ENCODE measurements around the gene TIMM10B. TPM values are rescaled to one million over a fixed set of nuclear protein-coding genes. Genes with fewer than 3 reads are reported as not detected.
A peak's percentile ranks its signal among the peaks of the same experiment; 100 is the strongest.

Gene TIMM10B, protein sequence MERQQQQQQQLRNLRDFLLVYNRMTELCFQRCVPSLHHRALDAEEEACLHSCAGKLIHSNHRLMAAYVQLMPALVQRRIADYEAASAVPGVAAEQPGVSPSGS
- total RNA-seq (10 to 100 TPM; 13.2 to 26.9 (median 16.1) TPM), polyA plus RNA-seq (10 to 100 TPM in 1 of 2 donors, 1 to 10 TPM in 1; 9.5 to 24.1 TPM)
- long read RNA-seq, donor 1, transcript TIMM10B-201 (3 exons, 2,840 nt): major isoform, 15 of 18 reads
- long read RNA-seq, donor 1, partial matches to known transcripts: 1 of 18 reads
- long read RNA-seq, donor 1, other reads (novel, unspliced or antisense): 2 of 18 reads
- long read RNA-seq, donor 2, transcript TIMM10B-201 (3 exons, 2,840 nt): major isoform, 55 of 56 reads
- long read RNA-seq, donor 2, partial matches to known transcripts: 0 of 56 reads
- long read RNA-seq, donor 2, other reads (novel, unspliced or antisense): 0 of 56 reads
- long read RNA-seq, donor 3, transcript TIMM10B-201 (3 exons, 2,840 nt): major isoform, 18 of 18 reads
- long read RNA-seq, donor 3, partial matches to known transcripts: 0 of 18 reads
- long read RNA-seq, donor 3, other reads (novel, unspliced or antisense): 0 of 18 reads

- peak within 1 kb of the TSS; percentile 54 to 93 (median 80) for H3K4me3 ChIP-seq
- intact Hi-C loops (cut with DNase I): loop anchor here in 2 of 10 donors (5.0 to 10.0 kb wide), 2 partner anchors 64 to 96 kb away; partner anchors contain the start of gene APBB1 (in 1 of the 2)
- H3K9me3 ChIP-seq: no peaks in the 10 kb centered on the region
- H3K4me1 ChIP-seq: peaks cover 3 to 37% (median 25%) of the 10 kb centered on the region in 12 donors
- peak; percentile 99 for DNase-seq
- H3K27ac ChIP-seq: peak within 1 kb of the TSS; percentile 37 to 96 (median 90)
- 0 to 1% (median 0%) methylated on average over 32 to 66 of the region's 66 CpGs for WGBS, 4 donors
- TF ChIP-seq CTCF (IDR thresholded peaks at IDR 0.05) (no peak), POLR2A (IDR thresholded peaks at IDR 0.05) (peak; percentile 70 to 88)
- H3K36me3 ChIP-seq: peaks cover 0 to 71% (median 62%) of the 10 kb centered on the region in 9 donors
- H3K27me3 ChIP-seq: no peaks in the 10 kb centered on the region
- peak; percentile 98 to 99 (median 98) for ATAC-seq
These were observed at the start of gene TIMM10B, which contains the start of gene ARFIP2 for GRCh38 chr11:6481012-6481923. Gene TIMM10B (plus strand): TSS chr11:6481501. CDS start chr11:6481517, 16 bp downstream. Gene ARFIP2 (minus strand): TSS chr11:6481331. CDS start chr11:6480421, 910 bp downstream.

DNA sequence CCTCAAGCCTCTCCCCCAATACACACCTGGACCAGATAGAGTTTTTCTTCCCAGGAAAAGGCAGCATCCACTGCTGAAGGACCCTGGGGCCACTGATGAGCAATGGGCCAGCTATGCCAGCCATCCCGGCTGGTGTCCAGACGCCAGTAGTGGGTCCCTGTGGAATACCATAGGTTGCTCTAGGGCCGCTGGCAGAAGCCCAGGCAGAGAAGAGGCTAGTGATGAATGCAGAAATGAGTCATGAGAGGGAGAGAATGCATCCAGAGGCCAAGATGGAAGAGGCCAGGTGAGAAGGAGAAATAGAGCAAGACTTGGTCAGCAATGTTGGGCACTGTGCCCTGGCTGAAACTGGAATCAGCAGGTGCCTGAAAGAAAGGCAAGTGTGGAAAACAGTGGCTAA lies 49.4 kb upstream of the TIMM10B start:
- TF ChIP-seq POLR2A (IDR thresholded peaks at IDR 0.05) (no peak), CTCF (IDR thresholded peaks at IDR 0.05) (no peak)
- no peak for DNase-seq
- Histone ChIP-seq H3K36me3 (no peaks in the 10 kb centered on the region), H3K27ac (no peak overlapping the region), H3K27me3 (no peaks in the 10 kb centered on the region), H3K9me3 (no peaks in the 10 kb centered on the region), H3K4me1 (no peaks in the 10 kb centered on the region), H3K4me3 (no peak overlapping the region)
- peak in 1 of 4 donors; percentile 16 for ATAC-seq
- 82 to 93% (median 91%) methylated on average over 3 of the region's 3 CpGs for whole genome bisulfite sequencing, 4 donors
- intact Hi-C loops (cut with DNase I): loop anchor here in 2 of 10 donors (10.0 kb wide), 1 partner anchor 73 kb away; no protein-coding TSS in a partner anchor

DNA sequence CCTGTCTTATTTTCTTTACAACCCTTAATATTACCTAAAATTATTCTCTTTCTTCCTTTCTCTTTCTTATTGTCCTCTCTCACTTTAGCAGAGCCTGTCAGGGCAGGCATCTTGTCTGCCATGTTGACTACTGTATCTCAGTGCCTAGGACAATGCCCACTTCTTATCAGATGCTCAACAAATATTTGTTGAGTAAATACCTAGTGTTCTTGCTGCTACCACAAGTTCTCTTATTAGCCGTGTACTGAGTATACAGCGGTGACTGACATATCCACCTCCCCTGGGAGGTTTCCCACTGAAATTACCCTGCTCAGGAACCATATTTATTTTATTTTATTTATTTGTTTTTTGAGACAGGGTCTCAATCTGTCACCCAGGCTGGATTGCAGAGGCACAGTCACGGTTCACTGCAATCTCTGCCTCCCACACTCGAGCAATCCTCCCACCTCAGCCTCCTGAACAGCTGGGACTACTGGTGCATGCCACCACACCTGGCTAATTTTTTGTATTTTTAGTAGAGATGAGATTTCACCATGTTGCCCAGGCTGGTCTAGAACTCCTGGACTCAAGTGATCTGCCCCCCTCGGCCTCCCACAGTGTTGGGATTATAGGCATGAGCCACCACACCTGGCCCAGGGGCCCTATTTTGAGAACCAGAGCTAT lies 47.2 kb upstream of the TIMM10B start:
- intact Hi-C loops (cut with DNase I): loop anchor here in 2 of 10 donors (10.0 kb wide), 1 partner anchor 71 kb away; no protein-coding TSS in a partner anchor
- Histone ChIP-seq H3K27ac (no peak overlapping the region), H3K9me3 (no peaks in the 10 kb centered on the region), H3K4me1 (peaks cover 0 to 14% (median 0%) of the 10 kb centered on the region in 12 donors), H3K4me3 (no peak overlapping the region), H3K36me3 (no peaks in the 10 kb centered on the region), H3K27me3 (no peaks in the 10 kb centered on the region)
- WGBS, 4 donors: 74 to 81% (median 80%) methylated on average over 5 of the region's 5 CpGs
- no peak for ATAC-seq
- DNase-seq: no peak
- no peak for TF ChIP-seq POLR2A (IDR thresholded peaks at IDR 0.05)
- TF ChIP-seq CTCF (IDR thresholded peaks at IDR 0.05): no peak

All from heart left ventricle (tissue), 16 donors.